SH-SY5Y (cell line): ENCODE measurements around the gene FAM89B.

Experiments used
- GATA2 ChIP-seq: IDR thresholded peaks from 2 replicates; pipeline ENCODE4 v1.6.1; 2011; ENCODE audit warnings: mild to moderate bottlenecking, low read depth, low read length
- GATA3 ChIP-seq: IDR thresholded peaks from 2 replicates; pipeline ENCODE4 v1.6.1; 2011; ENCODE audit warnings: low read depth, mild to moderate bottlenecking, low read length, moderate library complexity

FAM89B gene

DNA sequence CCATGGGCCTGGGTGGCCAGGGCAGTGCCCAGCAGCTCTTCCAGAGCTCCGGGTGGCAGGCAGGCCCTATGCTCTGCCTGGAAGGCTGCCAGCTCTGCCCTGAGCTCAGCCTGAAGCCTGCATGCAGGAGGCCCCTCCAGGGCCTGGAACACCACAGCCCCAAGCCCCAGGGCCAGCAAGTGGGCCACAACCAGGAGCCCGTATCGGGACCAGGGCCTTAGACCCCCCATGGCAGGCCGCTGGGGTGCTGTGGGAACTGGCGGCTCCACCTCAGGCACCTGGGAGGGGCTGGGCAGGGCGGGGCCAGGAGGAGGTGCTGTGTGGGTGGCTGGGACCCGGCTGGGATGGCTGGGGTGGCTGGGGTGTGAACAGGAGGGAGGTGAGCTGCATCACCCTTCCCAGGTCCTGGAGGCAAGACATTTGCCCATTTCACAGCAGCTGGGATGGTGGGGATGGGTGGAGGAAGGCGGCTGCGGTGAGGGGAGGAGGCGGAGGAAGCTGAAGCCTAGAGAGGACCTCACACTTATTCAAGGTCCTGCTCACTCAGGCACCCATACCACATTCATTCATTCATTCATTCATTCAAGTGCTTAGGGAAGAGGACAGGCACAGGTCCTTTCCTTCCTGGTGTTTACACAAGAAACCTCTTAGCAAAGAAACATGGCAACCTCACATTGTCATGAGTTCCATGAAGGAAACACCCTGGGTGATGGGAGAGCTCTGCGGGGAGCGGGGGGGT is 23.4 kb downstream of the FAM89B start, which contains the start of gene KCNK7:
TSS of gene KCNK7 (minus strand) at position 258 of the 739 bp plus-strand sequence. CDS start at position 230, 28 bp downstream.
- no peak for TF ChIP-seq GATA2
- TF ChIP-seq GATA3: no peak

DNA sequence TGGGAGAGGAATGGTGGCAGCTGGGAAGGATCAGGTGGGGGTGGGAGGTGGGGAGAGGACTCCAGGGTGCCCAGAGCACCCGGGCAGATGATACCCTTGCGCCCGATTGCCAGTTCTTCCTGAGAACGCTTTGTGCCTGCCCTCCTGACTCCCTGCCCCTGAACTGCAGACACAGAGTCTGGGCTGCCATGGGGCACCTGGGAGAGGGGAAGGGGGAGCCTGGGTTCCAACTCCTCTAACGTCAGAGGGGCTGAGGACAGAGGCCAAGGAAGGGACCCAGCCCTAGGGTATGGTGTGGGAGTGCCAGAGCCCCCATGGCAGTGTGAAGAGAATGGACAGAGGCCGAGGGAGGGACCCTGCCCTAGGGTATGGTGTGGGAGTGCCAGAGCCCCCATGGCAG is 24.2 kb downstream of the FAM89B start:
- TF ChIP-seq GATA3 (no peak), GATA2 (no peak)

DNA sequence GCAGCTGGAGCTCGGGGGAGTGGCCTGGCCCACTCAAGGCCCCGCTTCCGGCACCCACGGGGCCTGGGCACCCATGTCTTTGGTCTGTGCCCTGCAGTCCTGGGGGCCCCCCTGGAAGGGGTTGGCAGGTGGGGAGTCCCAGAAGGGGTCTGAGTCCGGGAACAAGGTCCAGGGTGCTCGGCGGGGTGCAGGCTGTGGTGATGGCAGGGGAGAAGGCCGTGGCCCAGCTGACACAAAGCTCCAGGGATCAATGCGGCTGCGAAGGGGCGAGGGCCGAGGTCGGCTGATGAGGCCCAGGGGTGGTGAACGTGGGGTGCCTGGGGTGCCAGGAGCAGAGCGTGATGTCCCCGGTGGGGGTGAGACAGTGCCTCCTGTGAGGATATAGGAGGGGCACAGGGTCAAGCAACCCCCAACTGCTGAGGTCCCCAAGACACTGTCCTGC is 25.9 kb downstream of the FAM89B start:
- TF ChIP-seq GATA3 (no peak), GATA2 (no peak)

DNA sequence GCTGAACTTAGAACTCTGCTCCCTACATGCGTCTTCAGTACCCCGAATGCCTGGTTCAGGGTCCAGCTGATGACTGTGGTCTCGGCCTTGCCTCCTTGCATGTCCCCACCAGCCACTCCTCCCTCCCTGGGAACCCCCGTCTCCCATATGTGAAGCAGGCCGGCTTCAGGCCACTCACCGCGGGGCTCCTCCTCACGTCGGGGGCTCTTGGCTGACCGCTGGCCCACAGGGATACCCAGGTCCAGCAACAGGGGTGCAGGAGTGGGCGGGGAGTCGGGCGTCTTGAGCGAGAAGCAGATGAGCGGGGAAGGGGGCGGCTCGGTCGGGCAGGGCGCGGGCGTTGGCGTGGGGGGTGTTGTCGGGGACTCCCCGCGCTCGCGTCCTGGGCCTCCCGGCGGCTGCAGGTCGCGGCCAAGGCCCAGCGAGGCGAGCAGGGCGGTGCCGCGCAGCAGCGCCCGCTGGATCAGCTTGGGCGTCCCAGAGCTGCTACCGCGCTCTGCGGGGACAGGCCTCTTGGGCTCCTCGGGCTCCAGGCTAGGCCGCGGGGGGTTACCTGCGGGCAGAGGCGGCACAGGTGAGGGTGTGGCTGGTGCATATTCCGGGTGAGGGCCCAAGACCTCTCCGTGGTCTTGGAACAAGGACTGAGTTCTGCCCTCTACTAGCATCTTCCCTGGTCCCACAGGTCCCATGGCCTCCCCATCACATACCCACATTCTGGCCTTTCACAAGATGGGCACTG is 27.0 kb downstream of the FAM89B start:
- TF ChIP-seq GATA2 (no peak), GATA3 (no peak)

DNA sequence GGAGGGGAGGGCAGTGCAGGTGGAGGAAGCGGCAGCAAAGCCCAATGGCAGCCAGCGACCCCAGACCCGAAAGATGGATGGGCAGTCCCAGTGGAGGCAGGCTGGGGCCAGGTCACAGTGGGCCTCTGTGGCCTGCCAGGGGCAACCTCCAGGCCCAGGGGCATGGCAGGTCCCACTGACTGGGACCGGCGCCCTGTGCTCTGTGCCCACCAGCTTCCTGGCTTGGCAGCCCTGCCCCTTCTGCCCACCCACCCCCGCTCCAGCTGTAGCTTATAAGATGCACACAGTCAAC is 27.6 kb downstream of the FAM89B start:
- TF ChIP-seq GATA3 (no peak), GATA2 (no peak)

DNA sequence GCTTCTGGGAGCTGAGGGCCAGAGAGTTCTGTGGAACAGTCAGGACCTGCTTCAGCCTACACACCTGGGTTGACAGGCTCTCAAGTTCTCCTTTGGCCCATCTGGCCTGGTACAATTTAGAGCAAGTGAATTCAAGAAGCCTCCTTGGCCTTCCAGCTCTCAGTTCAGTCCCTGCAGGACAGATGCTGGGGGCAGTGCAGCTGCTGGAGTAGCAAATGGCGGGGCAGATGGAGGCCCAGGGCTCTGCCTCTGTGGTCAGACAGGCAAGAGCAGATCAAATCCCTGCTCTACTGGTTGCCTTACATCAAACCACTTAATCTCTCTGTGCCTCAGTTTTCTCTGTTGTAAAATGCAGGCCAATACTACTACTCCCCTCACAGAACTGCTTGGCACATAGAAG is 31.9 kb downstream of the FAM89B start:
- TF ChIP-seq GATA3 (no peak), GATA2 (no peak)

DNA sequence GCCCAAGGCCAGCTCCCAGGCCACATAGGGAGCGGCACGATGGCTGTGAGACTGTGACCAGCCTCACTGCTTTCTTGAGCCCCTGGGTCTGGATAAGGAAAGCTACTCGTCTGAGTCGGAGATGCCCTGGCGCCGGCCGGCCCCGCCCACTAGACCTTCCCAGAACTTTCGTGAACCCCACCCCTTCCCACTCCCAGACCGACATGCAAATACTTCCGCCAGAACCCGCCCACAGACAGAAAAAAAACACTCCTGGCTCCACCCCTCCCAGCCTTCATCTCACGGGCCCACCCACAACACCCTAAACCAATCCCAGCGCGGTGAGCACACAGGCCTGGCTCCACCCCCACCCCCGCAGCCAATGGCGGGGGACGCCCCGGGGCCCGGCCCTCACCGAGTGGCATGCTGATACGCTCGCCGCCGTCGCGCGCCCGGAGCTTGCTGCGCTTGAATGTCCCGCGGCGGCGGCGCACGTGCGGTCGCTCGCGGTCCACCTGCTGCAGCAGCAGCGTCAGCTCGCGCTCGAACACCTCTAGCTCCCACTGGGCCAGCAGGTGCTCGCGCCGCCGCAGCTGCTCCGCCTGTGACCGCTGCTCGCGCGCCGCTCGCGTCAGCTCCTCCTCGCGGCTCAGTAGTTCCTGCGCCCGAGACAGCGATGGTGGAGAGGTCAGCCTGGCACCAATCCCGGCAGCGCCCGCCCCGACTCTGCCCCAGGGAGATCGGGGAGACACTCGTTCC is 34.7 kb downstream of the FAM89B start:
- TF ChIP-seq GATA3 (no peak), GATA2 (no peak)

DNA sequence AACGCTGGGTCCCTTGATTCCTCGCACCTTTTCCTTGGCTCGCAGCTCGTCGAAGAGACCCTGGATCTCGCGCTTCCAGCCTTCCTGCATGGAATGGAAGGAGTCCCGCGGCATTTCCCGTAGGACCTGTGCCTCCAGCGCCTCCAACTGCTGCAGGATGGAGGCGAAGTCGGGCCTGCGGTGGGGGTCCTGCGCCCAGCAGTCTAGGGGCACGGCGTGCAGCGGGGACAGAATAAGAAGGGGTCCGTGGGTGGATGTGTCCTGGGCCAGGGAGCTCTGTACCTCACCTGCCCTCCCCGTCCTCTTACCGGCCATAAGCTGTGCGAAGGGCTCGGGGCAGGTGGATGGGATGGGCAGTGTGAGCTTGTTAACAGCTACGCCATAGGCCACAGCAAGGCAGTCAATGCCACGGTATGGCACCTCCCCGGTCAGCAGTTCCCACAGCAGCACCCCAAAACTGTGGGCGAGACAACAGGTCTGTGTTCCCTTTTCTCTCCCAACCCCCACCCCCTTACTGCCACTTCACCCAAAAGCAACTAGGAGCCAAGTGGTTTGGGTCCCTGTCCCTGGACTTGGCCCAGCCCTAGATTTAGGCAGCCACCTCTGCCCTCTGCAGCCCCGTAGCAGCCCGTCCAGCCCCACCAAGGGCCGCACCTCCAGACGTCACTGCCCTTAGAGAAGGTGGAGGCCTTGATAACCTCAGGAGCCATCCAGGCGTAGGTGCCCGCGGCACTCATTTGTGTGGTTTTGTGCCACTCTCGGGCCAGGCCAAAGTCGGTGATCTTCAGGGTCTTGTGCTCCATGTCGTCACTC is 35.5 kb downstream of the FAM89B start:
- TF ChIP-seq GATA2 (no peak), GATA3 (no peak)

DNA sequence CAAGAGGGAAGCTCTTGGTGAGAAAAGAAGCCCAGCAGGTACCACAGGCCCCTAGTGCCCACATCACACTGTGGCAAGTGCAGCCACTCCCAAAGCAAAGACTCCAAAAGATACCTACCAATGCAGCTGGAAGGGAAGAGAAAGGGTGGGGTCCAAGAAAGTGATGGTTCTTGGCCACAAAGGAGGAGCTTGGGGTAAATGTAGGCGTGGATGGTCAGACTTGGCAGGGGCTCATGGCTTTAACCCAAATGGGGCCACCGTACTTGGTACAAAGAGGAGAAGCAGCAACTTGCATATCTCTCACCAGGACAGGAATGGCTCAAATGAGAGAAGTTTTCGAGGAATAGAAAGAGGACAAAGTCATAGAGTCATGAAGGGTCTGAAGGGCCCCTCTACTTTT is 36.9 kb downstream of the FAM89B start:
- TF ChIP-seq GATA3 (no peak), GATA2 (no peak)

DNA sequence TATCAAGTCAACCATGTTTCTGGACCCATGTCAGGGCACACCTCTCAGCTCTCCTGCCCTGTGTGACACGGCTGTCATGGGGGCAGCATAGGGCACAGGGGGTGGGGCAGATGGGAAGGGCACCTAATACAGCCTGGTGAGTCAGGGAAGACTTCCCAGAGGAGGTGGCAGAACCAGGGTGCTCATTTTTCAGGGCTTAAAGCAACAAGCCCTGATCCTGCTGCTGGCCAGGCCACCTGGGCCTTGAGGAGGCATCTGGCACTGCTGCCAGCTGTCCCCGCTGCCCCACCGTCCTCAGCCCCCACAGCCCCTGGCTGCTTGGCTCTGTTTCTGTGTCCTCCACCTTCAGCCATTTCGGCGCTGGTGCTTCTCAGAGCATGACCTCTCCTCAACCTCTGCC is 37.3 kb downstream of the FAM89B start:
- TF ChIP-seq GATA2: no peak
- TF ChIP-seq GATA3: no peak

DNA sequence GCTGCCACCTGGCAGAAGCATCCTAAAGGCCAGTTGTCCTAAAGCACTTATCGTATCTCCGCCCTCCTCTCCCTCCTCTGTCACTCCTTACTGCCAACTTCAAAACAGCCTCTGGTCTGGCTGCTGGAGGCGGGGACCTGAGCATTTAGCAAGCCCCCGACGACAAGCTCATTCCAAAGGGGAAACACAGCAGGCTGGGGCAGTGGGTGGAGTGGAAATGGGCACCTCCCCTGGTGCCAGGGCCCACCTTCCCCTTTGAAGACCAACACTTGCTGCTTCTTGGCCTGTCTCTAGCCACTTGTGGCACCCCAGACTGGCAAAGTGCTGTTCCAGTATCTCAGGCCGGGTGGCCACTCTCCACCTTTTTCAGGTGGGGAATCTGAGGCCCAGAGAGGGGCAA is 38.1 kb downstream of the FAM89B start:
- TF ChIP-seq GATA2 (no peak), GATA3 (no peak)

DNA sequence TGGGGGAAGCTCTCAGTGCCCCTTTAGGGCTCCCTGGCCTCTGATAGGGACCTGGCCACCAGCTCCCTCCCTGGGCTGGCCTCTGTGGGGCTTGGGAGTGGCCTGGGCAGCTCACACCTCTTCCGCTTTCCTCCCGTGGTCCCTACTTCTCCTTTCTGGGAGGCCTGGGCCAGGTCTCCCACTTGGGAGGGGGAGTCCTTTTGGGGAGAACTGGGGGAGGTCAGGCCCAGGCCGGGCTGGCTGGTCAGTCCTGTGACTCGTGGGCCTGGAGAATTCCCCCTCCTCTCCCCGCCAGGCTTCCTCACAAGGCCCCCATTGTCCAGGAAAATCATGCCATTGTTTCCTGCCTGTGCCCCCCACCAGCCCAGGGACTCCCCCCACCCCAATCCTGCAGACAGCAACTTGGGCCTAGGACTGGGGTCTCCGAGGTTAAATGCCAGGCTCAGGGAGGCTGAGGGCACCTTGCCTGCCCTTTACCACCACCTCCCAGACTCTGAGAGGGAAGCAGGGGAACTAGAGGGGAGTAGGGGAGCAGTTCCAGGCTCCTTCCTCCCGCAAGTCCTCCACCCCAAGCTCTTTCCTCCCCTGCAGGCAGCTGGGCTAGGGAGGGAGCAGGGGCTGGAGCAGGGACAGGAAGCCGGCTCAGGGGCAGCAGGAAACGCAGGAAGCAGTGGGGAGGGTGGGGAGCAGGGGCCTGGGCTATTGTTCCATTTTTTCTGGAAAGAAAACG is 38.9 kb downstream of the FAM89B start:
- TF ChIP-seq GATA2 (no peak), GATA3 (no peak)
